H9 (cell line): Measurements from ENCODE around the gene RCAN2. TPM values are rescaled to one million over a fixed set of nuclear protein-coding genes. Genes with fewer than 3 reads are reported as not detected.

Experiments
- DNase-seq: peaks from one replicate; pipeline ENCODE4 v3.0.0-alpha.2; 2017
- H2AFZ ChIP-seq: one replicate; pipeline ENCODE4 v1.6.1; 2013; ENCODE audit warnings: mild to moderate bottlenecking, low read length, control low read depth, moderate library complexity
- H2AK5ac ChIP-seq: 2 replicates; pipeline ENCODE4 v1.6.1; 2013; ENCODE audit warnings: low read length, control low read depth, mixed read lengths; ENCODE audit not compliant: insufficient read length
- H2BK120ac ChIP-seq: one replicate; pipeline ENCODE4 v1.6.1; 2013; ENCODE audit warnings: low read depth, mild to moderate bottlenecking, low read length, control low read depth, inconsistent platforms; ENCODE audit not compliant: poor library complexity, severe bottlenecking
- H2BK12ac ChIP-seq: 2 replicates; pipeline ENCODE4 v1.6.1; 2013; ENCODE audit warnings: low read length, control low read depth, mixed read lengths, low read depth; ENCODE audit not compliant: insufficient read length
- H2BK15ac ChIP-seq: 2 replicates; pipeline ENCODE4 v1.6.1; 2013; ENCODE audit warnings: low read depth, low read length, control low read depth
- H2BK20ac ChIP-seq: one replicate; pipeline ENCODE4 v1.6.1; 2013; ENCODE audit warnings: low read depth, mild to moderate bottlenecking, low read length, control low read depth, inconsistent platforms; ENCODE audit not compliant: poor library complexity, severe bottlenecking
- H2BK5ac ChIP-seq: 2 replicates; pipeline ENCODE4 v1.6.1; 2013; ENCODE audit warnings: low read length, control low read depth, mixed read lengths; ENCODE audit not compliant: insufficient read length
- H3K14ac ChIP-seq: 2 replicates; pipeline ENCODE4 v1.6.1; 2013; ENCODE audit warnings: low read length, control low read depth; ENCODE audit not compliant: insufficient read depth
- H3K18ac ChIP-seq: 2 replicates; pipeline ENCODE4 v1.6.1; 2013; ENCODE audit warnings: low read depth, mild to moderate bottlenecking, mixed read lengths, low read length, control low read depth; ENCODE audit not compliant: insufficient read length
- H3K23ac ChIP-seq: 2 replicates; pipeline ENCODE4 v1.6.1; 2013; ENCODE audit warnings: low read length, control low read depth, mixed read lengths, low read depth; ENCODE audit not compliant: insufficient read length
- H3K23me2 ChIP-seq: 2 replicates; pipeline ENCODE4 v1.6.1; 2013; ENCODE audit warnings: low read depth, mild to moderate bottlenecking, mixed read lengths, low read length, control low read depth; ENCODE audit not compliant: insufficient read length, poor library complexity, severe bottlenecking
- H3K27ac ChIP-seq: 2 replicates; pipeline ENCODE4 v1.5.1; 2013; ENCODE audit warnings: low read length, control low read depth, mixed read lengths, low read depth; ENCODE audit not compliant: insufficient read length
- H3K27me3 ChIP-seq: 2 replicates; pipeline ENCODE4 v1.6.1; 2013; ENCODE audit warnings: low read length, control low read depth, inconsistent platforms; ENCODE audit not compliant: insufficient read depth
- H3K4ac ChIP-seq: 2 replicates; pipeline ENCODE4 v1.6.1; 2013; ENCODE audit warnings: low read depth, mild to moderate bottlenecking, control low read depth, inconsistent platforms, low read length, moderate library complexity
- H3K4me1 ChIP-seq: 2 replicates; pipeline ENCODE4 v1.6.1; 2013; ENCODE audit warnings: low read length, control low read depth, inconsistent platforms; ENCODE audit not compliant: insufficient read depth
- H3K4me2 ChIP-seq: 2 replicates; pipeline ENCODE4 v1.6.1; 2013; ENCODE audit warnings: low read length, control low read depth, mixed read lengths; ENCODE audit not compliant: insufficient read length, insufficient read depth
- H3K56ac ChIP-seq: 2 replicates; pipeline ENCODE4 v1.6.1; 2013; ENCODE audit warnings: low read depth, mild to moderate bottlenecking, mixed read lengths, low read length, control low read depth; ENCODE audit not compliant: insufficient read length
- H3K79me1 ChIP-seq: 2 replicates; pipeline ENCODE4 v1.6.1; 2013; ENCODE audit warnings: low read depth, mild to moderate bottlenecking, moderate library complexity, low read length, control low read depth, inconsistent platforms; ENCODE audit not compliant: insufficient read depth, poor library complexity, severe bottlenecking
- H3K79me2 ChIP-seq: 2 replicates; pipeline ENCODE4 v1.6.1; 2013; ENCODE audit warnings: low read length, control low read depth, inconsistent platforms; ENCODE audit not compliant: insufficient read depth
- H3K9ac ChIP-seq: 2 replicates; pipeline ENCODE4 v1.6.1; 2013; ENCODE audit warnings: low read length, control low read depth, mixed read lengths; ENCODE audit not compliant: insufficient read length; ENCODE audit errors: extremely low read depth
- H3K9me3 ChIP-seq: one replicate; pipeline ENCODE4 v1.6.1; 2013; ENCODE audit warnings: low read depth, low read length, inconsistent platforms; ENCODE audit not compliant: control insufficient read depth
- H3T11ph ChIP-seq: one replicate; pipeline ENCODE4 v1.6.1; 2013; ENCODE audit warnings: mild to moderate bottlenecking, low read length, control low read depth, inconsistent platforms
- H4K20me1 ChIP-seq: one replicate; pipeline ENCODE4 v1.6.1; 2013; ENCODE audit not compliant: control insufficient read depth, insufficient read length, insufficient read depth
- H4K5ac ChIP-seq: 2 replicates; pipeline ENCODE4 v1.6.1; 2013; ENCODE audit warnings: low read depth, mild to moderate bottlenecking, mixed read lengths, low read length, control low read depth; ENCODE audit not compliant: insufficient read length
- H4K8ac ChIP-seq: replicated peaks from 2 replicates; pipeline ENCODE4 v1.6.1; 2013; ENCODE audit warnings: low read length, control low read depth, mixed read lengths, low read depth; ENCODE audit not compliant: insufficient read length
- H4K91ac ChIP-seq: 2 replicates; pipeline ENCODE4 v1.6.1; 2013; ENCODE audit warnings: low read depth, mild to moderate bottlenecking, moderate library complexity, mixed read lengths, low read length, control low read depth; ENCODE audit not compliant: insufficient read length
- H3K27ac Mint-ChIP-seq, 3 experiments: 2 replicates in 2 of 3; 3 replicates in 1 of 3; pipeline ENCODE4 v1.8.0; 2020 to 2021; ENCODE audit warnings: mixed read lengths in 3 of 3, mild to moderate bottlenecking in 1 of 3, moderate library complexity in 1 of 3
- H3K27me3 Mint-ChIP-seq: 2 replicates; pipeline ENCODE4 v1.8.0; 2021; ENCODE audit warnings: low read depth, mild to moderate bottlenecking, moderate library complexity, mixed read lengths
- H3K36me3 Mint-ChIP-seq, 3 experiments: 2 replicates in 2 of 3; 3 replicates in 1 of 3; pipeline ENCODE4 v1.8.0; 2020 to 2021; ENCODE audit warnings: low read depth in 3 of 3, mixed read lengths in 3 of 3; ENCODE audit not compliant: insufficient read depth in 1 of 3
- H3K4me1 Mint-ChIP-seq, 2 experiments: 2 replicates each; pipeline ENCODE4 v1.8.0; 2020; ENCODE audit warnings: mixed read lengths in 2 of 2
- H3K4me3 Mint-ChIP-seq, 2 experiments: 2 replicates in 1 of 2; 3 replicates in 1 of 2; pipeline ENCODE4 v1.8.0; 2020 to 2021; ENCODE audit warnings: mild to moderate bottlenecking in 2 of 2, mixed read lengths in 2 of 2, moderate library complexity in 1 of 2
- H3K9me3 Mint-ChIP-seq, 2 experiments: 2 replicates in 1 of 2; 3 replicates in 1 of 2; pipeline ENCODE4 v1.8.0; 2020; ENCODE audit warnings: mild to moderate bottlenecking in 2 of 2, mixed read lengths in 2 of 2, moderate library complexity in 1 of 2
- CTCF ChIP-seq: fragments of 200-600 bp; sonication (generic); conservative IDR thresholded peaks from 3 replicates; pipeline ENCODE4 v1.8.0; 2021; ENCODE audit warnings: antibody characterized with exemption, mild to moderate bottlenecking
- WGBS: extraction: QIAGEN DNeasy Blood & Tissue Kit; methylation state at CpG from one replicate; pipeline ENCODE4 v1.1.7; 2013; ENCODE audit warnings: missing lambda C conversion rate, low lambda C conversion rate, mixed read lengths; ENCODE audit not compliant: insufficient read length; ENCODE audit errors: extremely low coverage; 5-methylcytosine and 5-hydroxymethylcytosine counted together
- total RNA-seq: library from RNA; stranded (reverse); gene quantifications from 2 replicates; pipeline ENCODE4 v1.2.1, GENCODE V29; 2021

Gene RCAN2
- total RNA-seq, 1 experiment from 2014 or later, result 3.0 TPM

DNA sequence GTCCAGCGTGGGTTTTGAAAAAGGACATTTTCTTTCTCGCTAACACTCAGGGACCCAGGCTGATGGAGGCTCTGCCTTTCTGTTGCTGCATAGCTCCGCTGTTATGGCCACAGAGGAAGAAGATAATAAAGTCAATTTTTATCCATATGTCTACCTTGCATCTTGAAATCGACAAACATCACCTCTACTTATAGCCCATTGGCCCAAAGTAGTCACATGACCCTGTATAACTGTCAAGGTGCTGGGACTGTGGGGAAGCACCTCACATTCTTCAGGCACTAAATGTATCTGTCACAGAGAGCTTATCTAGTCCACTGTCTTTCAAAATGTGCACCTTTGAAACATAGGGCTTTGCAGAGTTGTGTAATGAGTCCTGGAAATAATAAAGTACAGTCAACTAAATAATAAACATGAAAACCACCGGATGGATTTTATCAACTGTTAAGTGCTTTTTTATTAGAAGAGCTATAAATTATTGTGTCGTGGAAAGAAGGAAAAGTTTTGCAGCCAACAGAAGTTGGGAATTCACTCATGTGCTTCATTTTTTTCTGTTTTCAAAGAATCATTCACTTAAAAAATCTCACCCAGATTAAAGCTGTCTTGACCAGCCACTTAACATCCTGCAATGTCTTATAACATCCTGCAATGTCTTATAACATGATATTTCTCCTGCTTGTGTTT lies 47.7 kb upstream of the RCAN2 start:
- TF ChIP-seq CTCF, result no peak
- no peak overlapping the region for H4K8ac ChIP-seq
- H3K27me3 Mint-ChIP-seq, result no peaks in the 10 kb centered on the region
- no peak overlapping the region for H3K4me3 Mint-ChIP-seq
- no peak overlapping the region for H2BK12ac ChIP-seq
- H3K23ac ChIP-seq, result no peak overlapping the region
- no peaks in the 10 kb centered on the region for H4K20me1 ChIP-seq
- no peak overlapping the region for H3K4me2 ChIP-seq
- no peak overlapping the region for H2BK120ac ChIP-seq
- H2AFZ ChIP-seq, result no peak overlapping the region
- no peak overlapping the region for H4K5ac ChIP-seq
- peaks cover 6 to 11% of the 10 kb centered on the region in 2 experiments for H3K4me1 Mint-ChIP-seq
- no peak overlapping the region for H3K27ac ChIP-seq
- H3K23me2 ChIP-seq, result no peaks in the 10 kb centered on the region
- H2BK5ac ChIP-seq, result no peak overlapping the region
- H3K18ac ChIP-seq, result no peak overlapping the region
- no peak overlapping the region for H3K14ac ChIP-seq
- no peak overlapping the region for H3K4ac ChIP-seq
- no peak overlapping the region for H3T11ph ChIP-seq
- DNase-seq, result no peak
- no peak overlapping the region for H2BK20ac ChIP-seq
- H3K27me3 ChIP-seq, result no peaks in the 10 kb centered on the region
- H3K36me3 Mint-ChIP-seq, result peaks cover 0 to 5% (median 4%) of the 10 kb centered on the region in 3 experiments; a peak in 5 of 7 replicates
- H2BK15ac ChIP-seq, result no peak overlapping the region
- H3K27ac Mint-ChIP-seq, result no peak overlapping the region
- H4K91ac ChIP-seq, result no peak overlapping the region
- no peaks in the 10 kb centered on the region for H3K79me1 ChIP-seq
- H3K9me3 Mint-ChIP-seq, result peaks cover 5% of the 10 kb centered on the region in 2 experiments
- H3K9ac ChIP-seq, result no peak overlapping the region
- WGBS, result no CpG with 5 or more reads among the region's 6 CpGs
- no peaks in the 10 kb centered on the region for H3K79me2 ChIP-seq
- no peaks in the 10 kb centered on the region for H3K4me1 ChIP-seq
- no peak overlapping the region for H2AK5ac ChIP-seq
- no peaks in the 10 kb centered on the region for H3K9me3 ChIP-seq
- H3K56ac ChIP-seq, result no peak overlapping the region
